Thoracic aorta (tissue), 2 donors: ENCODE results near the gene LILRB5. TPM values are rescaled to one million over a fixed set of nuclear protein-coding genes. Genes with fewer than 3 reads are reported as not detected.
A peak's percentile ranks its signal among the peaks of the same experiment; 100 is the strongest.
"Not testable (repeated sequence)": the region's sequence is repeated elsewhere in the genome, so short reads cannot be mapped to it uniquely, and the experiment has no call there.

Experiments used
- ATAC-seq: fragments of 150-250 bp; one replicate; pipeline ENCODE4 v1.8.0; 2017; ENCODE audit warnings: low read depth; ENCODE audit not compliant: insufficient number of reproducible peaks, low FRiP score
- DNase-seq: peaks from one replicate; pipeline ENCODE4 v3.0.0-alpha.2; 2020; ENCODE audit warnings: low spot score
- H3K27ac ChIP-seq, 2 donors: fragments of 200-600 bp; sonication (generic); 1 replicate in 1 of 2; 2 replicates in 1 of 2; pipeline ENCODE4 v1.5.1; 2016; ENCODE audit warnings: mild to moderate bottlenecking in 2 of 2, moderate library complexity in 2 of 2
- H3K27me3 ChIP-seq: fragments of 200-600 bp; sonication (generic); replicated peaks from 2 replicates; pipeline ENCODE4 v1.6.0; 2016; ENCODE audit warnings: mild to moderate bottlenecking; ENCODE audit not compliant: insufficient read depth
- H3K36me3 ChIP-seq: fragments of 200-600 bp; sonication (generic); one replicate; pipeline ENCODE4 v1.5.1; 2016
- H3K4me1 ChIP-seq, 2 donors: fragments of 200-600 bp; sonication (generic); 1 replicate in 1 of 2; 2 replicates in 1 of 2; pipeline versions ENCODE4 v1.5.1 to v1.6.0; 2016; ENCODE audit warnings: low read depth in 2 of 2, mild to moderate bottlenecking in 1 of 2; ENCODE audit not compliant: control insufficient read depth in 1 of 2
- H3K4me3 ChIP-seq: fragments of 200-600 bp; sonication (generic); 2 replicates; pipeline ENCODE4 v1.5.1; 2016; ENCODE audit warnings: mild to moderate bottlenecking
- H3K9me3 ChIP-seq: fragments of 200-600 bp; sonication (generic); 2 replicates; pipeline ENCODE4 v1.5.1; 2016
- total RNA-seq, 2 donors: library from RNA; depleted of rRNA; stranded (reverse); fragments of >200 nt; gene quantifications; one replicate each; pipeline versions ENCODE4 v1.1.0 to v1.2.3, GENCODE V29; 2016
- TF ChIP-seq, protein P1 (sequence below): fragments of 200-600 bp; sonication (generic); IDR thresholded peaks from one replicate; pipeline ENCODE4 v1.5.1; 2019; ENCODE audit warnings: antibody characterized with exemption

Gene LILRB5
- total RNA-seq, 2 donors from 2014 or later = 17.6 to 60.4 TPM

DNA sequence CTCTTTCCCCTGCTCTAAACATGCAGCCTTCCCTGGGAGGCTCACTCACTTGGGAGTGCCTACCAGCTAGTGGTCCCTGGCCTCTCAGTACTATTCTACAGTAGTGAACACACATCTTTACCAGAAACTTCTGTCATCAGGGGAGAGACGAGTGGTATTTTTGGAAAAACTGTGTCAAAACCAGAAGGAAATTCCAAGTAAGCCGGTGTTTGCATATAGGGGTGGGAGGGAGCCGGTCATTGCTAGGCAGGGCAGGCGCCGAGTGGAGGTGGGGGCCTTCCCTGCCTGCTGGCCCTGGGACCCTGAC is 49.4 kb downstream of the LILRB5 start:
- TF ChIP-seq, protein P1, sequence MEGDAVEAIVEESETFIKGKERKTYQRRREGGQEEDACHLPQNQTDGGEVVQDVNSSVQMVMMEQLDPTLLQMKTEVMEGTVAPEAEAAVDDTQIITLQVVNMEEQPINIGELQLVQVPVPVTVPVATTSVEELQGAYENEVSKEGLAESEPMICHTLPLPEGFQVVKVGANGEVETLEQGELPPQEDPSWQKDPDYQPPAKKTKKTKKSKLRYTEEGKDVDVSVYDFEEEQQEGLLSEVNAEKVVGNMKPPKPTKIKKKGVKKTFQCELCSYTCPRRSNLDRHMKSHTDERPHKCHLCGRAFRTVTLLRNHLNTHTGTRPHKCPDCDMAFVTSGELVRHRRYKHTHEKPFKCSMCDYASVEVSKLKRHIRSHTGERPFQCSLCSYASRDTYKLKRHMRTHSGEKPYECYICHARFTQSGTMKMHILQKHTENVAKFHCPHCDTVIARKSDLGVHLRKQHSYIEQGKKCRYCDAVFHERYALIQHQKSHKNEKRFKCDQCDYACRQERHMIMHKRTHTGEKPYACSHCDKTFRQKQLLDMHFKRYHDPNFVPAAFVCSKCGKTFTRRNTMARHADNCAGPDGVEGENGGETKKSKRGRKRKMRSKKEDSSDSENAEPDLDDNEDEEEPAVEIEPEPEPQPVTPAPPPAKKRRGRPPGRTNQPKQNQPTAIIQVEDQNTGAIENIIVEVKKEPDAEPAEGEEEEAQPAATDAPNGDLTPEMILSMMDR = no peak
- H3K27ac ChIP-seq = peak overlapping the region; percentile 26 to 36
- peaks cover 20 to 48% of the 10 kb centered on the region in 2 donors for H3K4me1 ChIP-seq
- H3K4me3 ChIP-seq = no peak overlapping the region
- peaks cover 42% of the 10 kb centered on the region for H3K36me3 ChIP-seq
- no peak for DNase-seq
- no peaks in the 10 kb centered on the region for H3K9me3 ChIP-seq
- no peak for ATAC-seq
- no peaks in the 10 kb centered on the region for H3K27me3 ChIP-seq

- ATAC-seq, DNase-seq, H3K27me3 ChIP-seq, H3K9me3 ChIP-seq, H3K4me3 ChIP-seq: not testable (repeated sequence)
- Histone ChIP-seq H3K27ac (peak overlapping the region in 1 of 2 donors; percentile 36), H3K36me3 (peaks cover 46% of the 10 kb centered on the region), H3K4me1 (peaks cover 24 to 52% of the 10 kb centered on the region in 2 donors)
Measured at GRCh38 chr19:54207193-54207592, 49.9 kb downstream of the LILRB5 start.

GRCh38 chr19:54206831-54207177 is 50.3 kb downstream of the LILRB5 start:
- H3K4me1 ChIP-seq = peaks cover 27 to 56% of the 10 kb centered on the region in 2 donors
- no peaks in the 10 kb centered on the region for H3K27me3 ChIP-seq
- ATAC-seq (no peak), DNase-seq (no peak)
- TF ChIP-seq, protein P1 = no peak
- H3K9me3 ChIP-seq = no peaks in the 10 kb centered on the region
- peaks cover 47% of the 10 kb centered on the region for H3K36me3 ChIP-seq
- H3K27ac ChIP-seq = peak overlapping the region in 1 of 2 donors; percentile 36
- no peak overlapping the region for H3K4me3 ChIP-seq

DNA sequence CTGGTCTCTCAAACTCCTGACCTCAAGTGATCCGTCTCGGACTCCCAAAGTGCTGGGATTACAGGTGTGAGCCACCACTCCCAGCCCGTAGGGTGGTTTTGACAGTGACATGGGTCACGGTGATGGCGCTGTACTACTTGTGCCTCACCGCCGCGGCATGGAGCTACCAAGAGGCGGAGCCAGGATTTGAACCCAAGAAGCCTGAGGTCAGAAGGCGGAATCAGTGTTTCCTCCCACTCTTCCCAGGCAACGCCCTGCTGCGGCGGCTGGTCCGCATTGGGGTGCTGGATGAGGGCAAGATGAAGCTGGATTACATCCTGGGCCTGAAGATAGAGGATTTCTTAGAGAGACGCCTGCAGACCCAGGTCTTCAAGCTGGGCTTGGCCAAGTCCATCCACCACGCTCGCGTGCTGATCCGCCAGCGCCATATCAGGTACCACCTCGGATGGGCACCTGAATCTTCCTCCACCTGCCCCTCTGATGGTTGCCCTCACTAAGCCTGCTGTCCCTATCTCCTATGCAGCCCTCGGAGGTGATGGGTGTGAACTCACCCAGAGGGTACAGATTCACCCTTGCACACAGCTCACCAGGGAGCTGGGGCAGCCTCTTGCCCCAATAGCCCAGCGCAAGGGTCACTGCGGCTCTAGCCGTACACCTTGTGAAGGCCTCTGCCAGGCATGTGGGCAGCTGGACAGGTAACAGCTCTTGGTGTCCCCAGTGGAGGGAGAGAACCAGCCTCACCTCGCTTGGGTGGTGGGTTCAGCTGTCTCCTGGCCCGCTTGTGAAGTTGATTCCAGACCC is 50.8 kb downstream of the LILRB5 start:
- Histone ChIP-seq H3K27ac (peak overlapping the region in 1 of 2 donors; percentile 36), H3K36me3 (peaks cover 47% of the 10 kb centered on the region), H3K27me3 (no peaks in the 10 kb centered on the region), H3K4me1 (peaks cover 31 to 62% of the 10 kb centered on the region in 2 donors), H3K4me3 (no peak overlapping the region), H3K9me3 (no peaks in the 10 kb centered on the region)
- ATAC-seq = no peak
- TF ChIP-seq, protein P1 = no peak
- no peak for DNase-seq

DNA sequence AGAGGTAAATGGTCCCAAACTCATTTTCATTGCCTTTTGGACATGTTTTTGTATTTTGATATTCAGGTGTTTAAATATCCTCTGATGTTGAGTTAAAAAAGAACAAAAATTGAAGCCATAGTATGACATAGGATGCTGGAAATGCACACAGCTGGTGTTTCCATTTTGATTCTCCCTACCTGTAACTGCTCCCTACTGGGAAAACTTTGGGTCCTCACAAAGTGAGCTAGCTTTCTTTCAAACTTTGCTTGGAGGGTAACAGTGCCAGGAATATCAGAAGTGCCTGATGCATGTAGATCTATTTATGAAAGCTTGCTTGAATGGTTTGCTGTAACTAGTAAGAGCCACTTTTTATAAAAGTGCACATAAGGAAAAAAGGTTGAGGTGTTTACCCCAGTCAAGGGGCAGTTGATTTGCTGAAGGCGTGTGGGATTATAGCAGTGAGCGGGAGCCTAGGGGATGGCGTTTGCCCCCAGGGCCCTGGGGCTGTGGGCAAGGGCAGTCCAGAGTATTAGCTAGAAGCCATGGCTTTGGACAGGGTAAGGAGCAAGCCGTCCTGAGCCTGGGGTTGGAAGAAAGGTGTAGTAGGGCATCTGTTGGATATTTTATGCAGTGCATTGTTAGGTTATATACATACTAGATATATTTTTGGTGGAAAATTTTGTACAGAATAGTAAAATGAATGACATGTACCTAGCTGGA is 52.2 kb downstream of the LILRB5 start:
- Histone ChIP-seq H3K4me3 (no peak overlapping the region), H3K9me3 (no peaks in the 10 kb centered on the region), H3K4me1 (peaks cover 31 to 61% of the 10 kb centered on the region in 2 donors), H3K27me3 (no peaks in the 10 kb centered on the region), H3K27ac (no peak overlapping the region), H3K36me3 (peaks cover 47% of the 10 kb centered on the region)
- DNase-seq (no peak), ATAC-seq (no peak)
- TF ChIP-seq, protein P1 = no peak
